Left ventricle myocardium inferior (tissue), 1 donor: ENCODE results near the gene TRMT44. TPM values are rescaled to one million over a fixed set of nuclear protein-coding genes. Genes with fewer than 3 reads are reported as not detected.

ENCODE experiments used
- DNase-seq: peaks from one replicate; pipeline ENCODE4 v3.0.0-alpha.2; 2020
- H3K27ac ChIP-seq: fragments of 200-600 bp; replicated peaks from 2 replicates; pipeline ENCODE4 v1.8.0; 2021
- H3K27me3 ChIP-seq: fragments of 200-600 bp; 2 replicates; pipeline ENCODE4 v1.8.0; 2021; ENCODE audit warnings: low read depth
- H3K36me3 ChIP-seq: fragments of 200-600 bp; 2 replicates; pipeline ENCODE4 v1.8.0; 2021
- H3K4me1 ChIP-seq: fragments of 200-600 bp; 2 replicates; pipeline ENCODE4 v1.8.0; 2021
- H3K4me3 ChIP-seq: fragments of 200-600 bp; 2 replicates; pipeline ENCODE4 v1.8.0; 2021; ENCODE audit warnings: mild to moderate bottlenecking, moderate library complexity
- H3K9me3 ChIP-seq: fragments of 200-600 bp; replicated peaks from 2 replicates; pipeline ENCODE4 v1.8.0; 2021
- CTCF ChIP-seq: fragments of 200-600 bp; IDR thresholded peaks from 2 replicates; pipeline ENCODE4 v1.8.0; 2021; ENCODE audit warnings: antibody characterized with exemption, mild to moderate bottlenecking, borderline replicate concordance
- intact Hi-C: fragments of 100-400 bp; cut with micrococcal nuclease; formaldehyde crosslinking; loops from one replicate; pipeline ENCODE4 v1.11.0; 2022
- total RNA-seq: library from RNA; stranded (reverse); fragmentation: NEBNext Ultra II Directional; extraction: Animal tissue kit (Norgen Biotek cat#: 25700); gene quantifications from one replicate; pipeline ENCODE4 v1.2.1, GENCODE V29; 2021
- donor health status: DM: no; HTN: yes; CAD: no; lungs with severe emphysema.

The TRMT44 gene
- total RNA-seq, 1 donor from 2014 or later = 9.2 TPM

- H3K27me3 ChIP-seq = no peaks in the 10 kb centered on the region
- no peaks in the 10 kb centered on the region for H3K9me3 ChIP-seq
- no peak overlapping the region for H3K27ac ChIP-seq
- intact Hi-C loops = no loop called here
- no peak for DNase-seq
- TF ChIP-seq CTCF = no peak
- H3K4me1 ChIP-seq = peaks cover 36% of the 10 kb centered on the region
- no peak overlapping the region for H3K4me3 ChIP-seq
- peaks cover 41% of the 10 kb centered on the region for H3K36me3 ChIP-seq
Observed at GRCh38 chr4:8398347-8398746, 42.2 kb upstream of the TRMT44 start.

- Histone ChIP-seq H3K36me3 (peaks cover 41% of the 10 kb centered on the region), H3K27me3 (no peaks in the 10 kb centered on the region), H3K4me3 (no peak overlapping the region), H3K27ac (no peak overlapping the region), H3K9me3 (no peaks in the 10 kb centered on the region), H3K4me1 (peaks cover 33% of the 10 kb centered on the region)
- no peak for DNase-seq
- intact Hi-C loops = no loop called here
- no peak for TF ChIP-seq CTCF
Observed at GRCh38 chr4:8399298-8399697, 41.3 kb upstream of the TRMT44 start.

GRCh38 chr4:8400632-8401325 is 39.8 kb upstream of the TRMT44 start:
- peaks cover 46% of the 10 kb centered on the region for H3K36me3 ChIP-seq
- H3K4me1 ChIP-seq = peaks cover 41% of the 10 kb centered on the region
- H3K27me3 ChIP-seq = no peaks in the 10 kb centered on the region
- no peak for TF ChIP-seq CTCF
- peak overlapping the region; percentile 81 for H3K27ac ChIP-seq
- H3K4me3 ChIP-seq = no peak overlapping the region
- no peak for DNase-seq
- intact Hi-C loops = loop anchor here (5.0 kb wide), 1 partner anchor 158 kb away; no protein-coding TSS in a partner anchor
- H3K9me3 ChIP-seq = no peaks in the 10 kb centered on the region

GRCh38 chr4:8401665-8402064 is 38.9 kb upstream of the TRMT44 start:
- no peak for DNase-seq
- H3K9me3 ChIP-seq = no peaks in the 10 kb centered on the region
- peak overlapping the region; percentile 81 for H3K27ac ChIP-seq
- no peaks in the 10 kb centered on the region for H3K27me3 ChIP-seq
- intact Hi-C loops = loop anchor here (5.0 kb wide), 1 partner anchor 159 kb away; no protein-coding TSS in a partner anchor
- H3K4me1 ChIP-seq = peaks cover 50% of the 10 kb centered on the region
- peaks cover 48% of the 10 kb centered on the region for H3K36me3 ChIP-seq
- no peak for TF ChIP-seq CTCF
- no peak overlapping the region for H3K4me3 ChIP-seq

GRCh38 chr4:8402181-8402597 is 38.4 kb upstream of the TRMT44 start:
- H3K27ac ChIP-seq = peak overlapping the region; percentile 81
- H3K4me3 ChIP-seq = no peak overlapping the region
- no peaks in the 10 kb centered on the region for H3K27me3 ChIP-seq
- peaks cover 46% of the 10 kb centered on the region for H3K36me3 ChIP-seq
- intact Hi-C loops = loop anchor here (5.0 kb wide), 1 partner anchor 160 kb away; no protein-coding TSS in a partner anchor
- no peak for TF ChIP-seq CTCF
- DNase-seq = no peak
- peaks cover 52% of the 10 kb centered on the region for H3K4me1 ChIP-seq
- H3K9me3 ChIP-seq = no peaks in the 10 kb centered on the region
